HG02642 (cell line): ENCODE data around the gene RPP14.
A peak's percentile ranks its signal among the peaks of the same experiment; 100 is the strongest.

Source experiments
- ATAC-seq: cut with Tn5 transposase; IDR thresholded peaks from one replicate; pipeline ENCODE4 v1.9.1; 2021; ENCODE audit warnings: mild to moderate bottlenecking; ENCODE audit not compliant: unreplicated experiment, poor library complexity

Gene RPP14

GRCh38 chr3:58351920-58352319 is 45.9 kb downstream of the RPP14 start:
- no peak for ATAC-seq

- no peak for ATAC-seq
Measured at GRCh38 chr3:58352626-58353025, 46.6 kb downstream of the RPP14 start.

GRCh38 chr3:58353722-58354553 is 47.9 kb downstream of the RPP14 start:
- ATAC-seq: no peak

- ATAC-seq: peak; percentile 54
Measured at GRCh38 chr3:58355179-58355578, 49.1 kb downstream of the RPP14 start.

GRCh38 chr3:58356054-58356453 is 50.0 kb downstream of the RPP14 start:
- no peak for ATAC-seq

- no peak for ATAC-seq
Measured at GRCh38 chr3:58357402-58357801, 51.4 kb downstream of the RPP14 start.

- no peak for ATAC-seq
Measured at GRCh38 chr3:58358092-58358491, 52.0 kb downstream of the RPP14 start.

- no peak for ATAC-seq
Measured at GRCh38 chr3:58358808-58359207, 52.8 kb downstream of the RPP14 start.

- no peak for ATAC-seq
Measured at GRCh38 chr3:58359621-58360020, 53.6 kb downstream of the RPP14 start.

- no peak for ATAC-seq
Measured at GRCh38 chr3:58361866-58362265, 55.8 kb downstream of the RPP14 start.

- no peak for ATAC-seq
Measured at GRCh38 chr3:58366699-58367098, 60.7 kb downstream of the RPP14 start.

- no peak for ATAC-seq
Measured at GRCh38 chr3:58369038-58369437, 63.0 kb downstream of the RPP14 start.
